HK-2 (cell line): ENCODE measurements around the gene ADGRV1.
A peak's percentile ranks its signal among the peaks of the same experiment; 100 is the strongest.

ENCODE experiments used
- DNase-seq: peaks from one replicate; pipeline ENCODE4 v3.0.0-alpha.2; 2018; ENCODE audit not compliant: unreplicated experiment

Gene ADGRV1

GRCh38 chr5:91135475-91136248 is 577.1 kb downstream of the ADGRV1 start:
- peak; percentile 34 for DNase-seq

- peak; percentile 45 for DNase-seq
These were observed 577.7 kb downstream of the ADGRV1 start for GRCh38 chr5:91136271-91136670.

- no peak for DNase-seq
These were observed 579.0 kb downstream of the ADGRV1 start for GRCh38 chr5:91137647-91138046.

- DNase-seq: no peak
These were observed 581.1 kb downstream of the ADGRV1 start for GRCh38 chr5:91139572-91140200.

GRCh38 chr5:91140657-91141056 is 582.1 kb downstream of the ADGRV1 start:
- no peak for DNase-seq

GRCh38 chr5:91141642-91142041 is 583.0 kb downstream of the ADGRV1 start:
- no peak for DNase-seq

- DNase-seq: no peak
These were observed 583.8 kb downstream of the ADGRV1 start for GRCh38 chr5:91142386-91142785.

- DNase-seq: no peak
These were observed 584.2 kb downstream of the ADGRV1 start for GRCh38 chr5:91142819-91143218.

GRCh38 chr5:91143840-91144239 is 585.2 kb downstream of the ADGRV1 start:
- DNase-seq: no peak

- DNase-seq: no peak
These were observed 586.1 kb downstream of the ADGRV1 start for GRCh38 chr5:91144491-91145332.

GRCh38 chr5:91145333-91145620 is 586.7 kb downstream of the ADGRV1 start:
- no peak for DNase-seq

- DNase-seq: no peak
These were observed 587.6 kb downstream of the ADGRV1 start for GRCh38 chr5:91146230-91146629.

GRCh38 chr5:91146905-91147600 is 588.5 kb downstream of the ADGRV1 start:
- no peak for DNase-seq

- DNase-seq: no peak
These were observed 591.6 kb downstream of the ADGRV1 start for GRCh38 chr5:91150234-91150633.

GRCh38 chr5:91150636-91151035 is 592.0 kb downstream of the ADGRV1 start:
- no peak for DNase-seq

- DNase-seq: peak; percentile 32
These were observed 593.4 kb downstream of the ADGRV1 start for GRCh38 chr5:91151947-91152346.

- no peak for DNase-seq
These were observed 595.7 kb downstream of the ADGRV1 start for GRCh38 chr5:91154338-91154737.

- no peak for DNase-seq
These were observed 596.7 kb downstream of the ADGRV1 start for GRCh38 chr5:91155274-91155673.

GRCh38 chr5:91156242-91156641 is 597.6 kb downstream of the ADGRV1 start:
- DNase-seq: no peak

GRCh38 chr5:91158011-91158410 is 599.4 kb downstream of the ADGRV1 start:
- no peak for DNase-seq

- DNase-seq: no peak
These were observed 601.0 kb downstream of the ADGRV1 start for GRCh38 chr5:91159647-91160046.

GRCh38 chr5:91160714-91161285 is 602.2 kb downstream of the ADGRV1 start:
- DNase-seq: no peak
